Mucosa of stomach (tissue), 1 donor: ENCODE results near the gene FBRS.
A peak's percentile ranks its signal among the peaks of the same experiment; 100 is the strongest.

Experiments
- H3K27me3 ChIP-seq: one replicate; pipeline ENCODE4 v1.7.0; 2013; ENCODE audit warnings: mild to moderate bottlenecking, low read length; ENCODE audit not compliant: control insufficient read depth, insufficient read depth
- H3K36me3 ChIP-seq: one replicate; pipeline ENCODE4 v1.7.0; 2013; ENCODE audit warnings: low read length; ENCODE audit not compliant: control insufficient read depth, insufficient read depth
- H3K4me1 ChIP-seq: one replicate; pipeline ENCODE4 v1.7.0; 2013; ENCODE audit warnings: mild to moderate bottlenecking, low read length; ENCODE audit not compliant: control insufficient read depth, insufficient read depth
- H3K4me3 ChIP-seq: one replicate; pipeline ENCODE4 v1.7.0; 2013; ENCODE audit warnings: low read length
- H3K9ac ChIP-seq: one replicate; pipeline ENCODE4 v1.7.0; 2013; ENCODE audit warnings: mild to moderate bottlenecking, low read length, moderate library complexity
- H3K9me3 ChIP-seq: one replicate; pipeline ENCODE4 v1.7.0; 2013; ENCODE audit warnings: mild to moderate bottlenecking, low read length, moderate library complexity; ENCODE audit not compliant: control insufficient read depth
- donor health status: Pancreatic carcinoma.

The FBRS gene

DNA sequence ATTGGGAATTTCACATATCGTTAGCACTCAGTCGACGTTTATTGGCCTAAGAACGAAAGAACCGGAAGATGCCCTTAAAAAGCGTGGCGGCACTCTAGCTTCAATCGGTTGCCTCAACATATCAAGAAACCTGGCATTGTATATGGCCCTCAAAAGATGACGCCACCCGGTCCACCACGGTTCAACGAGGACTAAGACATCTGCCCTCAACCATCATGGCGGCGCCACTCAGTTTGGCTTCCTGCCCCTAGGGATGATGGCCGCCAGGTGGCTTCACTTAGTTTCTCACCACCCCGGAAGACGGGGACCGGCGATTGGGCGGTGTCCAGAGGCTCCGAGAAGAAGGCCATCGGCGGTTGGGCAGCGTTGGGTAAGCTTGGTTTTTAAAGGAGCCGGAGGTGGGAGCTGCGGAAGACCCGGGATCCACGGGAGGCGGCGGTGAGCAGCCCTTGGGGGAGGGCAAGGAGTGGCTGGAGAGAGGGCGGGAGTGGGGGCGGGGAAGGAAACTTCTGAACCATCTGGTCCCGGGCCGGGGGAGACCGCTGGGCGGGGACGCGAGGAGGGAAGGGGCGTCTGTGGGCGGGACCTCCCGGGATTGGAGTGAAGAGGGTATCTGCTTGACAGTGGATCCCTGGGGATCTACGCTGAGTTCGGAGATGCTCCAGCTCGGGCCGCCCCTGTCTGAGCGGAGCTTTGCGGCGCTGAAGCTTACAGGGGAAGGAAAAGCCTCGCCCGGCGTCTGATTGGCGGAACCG is 7.7 kb upstream of the FBRS start, which contains the start of gene PRR14:
PRR14 (plus strand) TSS at position 592 of the 755 bp plus-strand sequence. CDS start 686 bp downstream, outside the sequence.
- Histone ChIP-seq H3K27me3 (no peaks in the 10 kb centered on the region), H3K4me3 (peak within 1 kb of the TSS; percentile 90), H3K4me1 (peaks cover 15% of the 10 kb centered on the region), H3K9me3 (no peaks in the 10 kb centered on the region), H3K36me3 (peaks cover 5% of the 10 kb centered on the region), H3K9ac (peak within 1 kb of the TSS; percentile 97)

DNA sequence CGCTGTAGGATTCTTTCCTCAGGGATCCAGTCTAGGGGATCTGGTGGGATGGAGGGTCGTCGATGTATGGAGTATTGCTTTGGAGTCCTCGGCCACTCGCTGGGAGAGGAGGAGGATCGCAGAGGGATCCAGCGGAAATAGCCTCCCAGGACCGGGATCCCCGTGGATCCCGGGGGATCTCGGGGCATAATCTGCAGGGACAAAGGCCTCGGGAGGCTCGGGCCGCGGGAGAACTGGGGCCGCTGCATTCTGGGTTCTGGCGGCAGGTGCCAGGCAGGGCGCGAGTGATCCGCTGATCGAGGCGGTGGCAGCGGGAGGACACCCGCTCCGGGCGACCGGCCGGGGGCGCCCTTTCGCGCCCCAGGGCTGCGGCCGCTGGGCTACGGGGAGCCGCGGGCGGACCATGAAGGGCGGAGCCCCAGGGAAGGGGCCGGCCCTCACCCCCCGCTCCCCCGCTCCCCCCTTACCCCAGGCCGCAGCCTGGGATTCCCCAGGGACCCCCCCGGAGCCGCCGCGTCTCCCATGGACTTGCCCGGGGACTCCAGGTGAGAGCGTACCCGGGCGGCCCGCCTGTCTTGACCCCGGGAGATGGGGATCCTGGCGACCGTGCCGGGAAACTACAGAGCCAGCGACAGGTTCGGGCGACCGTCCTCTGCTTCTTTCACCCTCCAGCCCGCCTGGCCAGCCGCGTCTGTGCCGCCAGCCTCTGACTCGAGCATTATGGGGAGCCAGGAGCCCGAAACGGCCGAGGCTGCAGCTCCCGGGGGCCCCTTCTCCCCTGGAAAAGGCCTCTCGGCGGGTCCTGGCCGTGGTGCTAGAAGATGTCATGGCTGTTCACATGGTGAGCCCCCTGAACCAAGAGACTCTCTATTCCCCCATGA is 6.9 kb upstream of the FBRS start:
- Histone ChIP-seq H3K4me1 (peaks cover 15% of the 10 kb centered on the region), H3K36me3 (peaks cover 5% of the 10 kb centered on the region), H3K4me3 (peak overlapping the region; percentile 90), H3K27me3 (no peaks in the 10 kb centered on the region), H3K9ac (peak overlapping the region; percentile 97), H3K9me3 (no peaks in the 10 kb centered on the region)

- H3K9ac ChIP-seq, result peak overlapping the region; percentile 69
- H3K36me3 ChIP-seq, result peaks cover 5% of the 10 kb centered on the region
- peaks cover 19% of the 10 kb centered on the region for H3K4me1 ChIP-seq
- no peaks in the 10 kb centered on the region for H3K9me3 ChIP-seq
- no peak overlapping the region for H3K4me3 ChIP-seq
- no peaks in the 10 kb centered on the region for H3K27me3 ChIP-seq
Measured at GRCh38 chr16:30652005-30652296, 6.3 kb upstream of the FBRS start.

DNA sequence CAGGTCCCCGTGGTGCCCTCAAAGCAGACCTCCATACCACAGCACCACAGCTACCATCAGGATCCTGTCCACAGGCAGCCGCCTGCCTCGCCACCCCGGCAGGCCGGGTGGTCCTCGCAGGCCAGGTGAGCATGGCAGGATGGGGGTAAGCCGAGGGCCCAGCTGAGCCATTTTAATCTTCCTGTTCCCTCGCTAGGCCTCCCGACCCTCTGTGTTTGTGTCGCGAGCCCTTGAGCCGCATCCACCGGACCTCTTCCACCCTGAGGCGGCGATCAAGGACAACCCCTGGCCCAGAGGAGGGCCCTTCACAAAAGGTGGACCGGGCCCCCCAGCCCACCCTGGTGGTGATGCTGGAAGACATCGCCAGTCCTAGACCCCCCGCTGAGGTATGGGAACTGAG is 5.5 kb upstream of the FBRS start:
- peaks cover 26% of the 10 kb centered on the region for H3K4me1 ChIP-seq
- H3K36me3 ChIP-seq, result peaks cover 5% of the 10 kb centered on the region
- H3K9me3 ChIP-seq, result no peaks in the 10 kb centered on the region
- H3K27me3 ChIP-seq, result no peaks in the 10 kb centered on the region
- H3K4me3 ChIP-seq, result no peak overlapping the region
- H3K9ac ChIP-seq, result no peak overlapping the region

GRCh38 chr16:30654856-30655255 is 3.4 kb upstream of the FBRS start:
- no peak overlapping the region for H3K4me3 ChIP-seq
- peaks cover 5% of the 10 kb centered on the region for H3K36me3 ChIP-seq
- no peaks in the 10 kb centered on the region for H3K27me3 ChIP-seq
- H3K9ac ChIP-seq, result no peak overlapping the region
- H3K4me1 ChIP-seq, result peaks cover 24% of the 10 kb centered on the region
- no peaks in the 10 kb centered on the region for H3K9me3 ChIP-seq

- H3K9ac ChIP-seq, result peak overlapping the region; percentile 15
- H3K4me3 ChIP-seq, result no peak overlapping the region
- no peaks in the 10 kb centered on the region for H3K27me3 ChIP-seq
- peaks cover 5% of the 10 kb centered on the region for H3K36me3 ChIP-seq
- no peaks in the 10 kb centered on the region for H3K9me3 ChIP-seq
- H3K4me1 ChIP-seq, result peaks cover 31% of the 10 kb centered on the region
Measured at GRCh38 chr16:30655815-30656347, 2.4 kb upstream of the FBRS start.

DNA sequence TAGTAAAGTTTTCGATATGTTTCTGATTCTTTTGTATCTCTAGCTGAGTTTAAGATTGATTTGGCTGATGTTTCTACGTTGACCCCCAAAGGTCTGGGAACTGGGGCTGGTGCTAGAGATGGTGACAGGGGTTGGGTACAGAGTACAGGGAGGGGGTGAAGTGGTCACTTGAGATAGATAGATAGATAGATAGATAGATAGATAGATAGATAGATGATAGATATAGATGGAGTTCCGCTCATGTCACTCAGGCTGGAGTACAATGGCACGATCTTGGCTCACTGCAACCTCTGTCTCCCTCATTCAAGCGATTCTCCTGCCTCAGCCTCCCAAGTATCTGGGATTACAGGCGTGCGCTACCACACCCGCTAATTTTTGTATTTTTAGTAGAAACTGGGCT is 1.8 kb upstream of the FBRS start:
- H3K36me3 ChIP-seq, result peaks cover 5% of the 10 kb centered on the region

GRCh38 chr16:30656974-30657865 is 1.0 kb upstream of the FBRS start:
- no peaks in the 10 kb centered on the region for H3K9me3 ChIP-seq
- peaks cover 7% of the 10 kb centered on the region for H3K36me3 ChIP-seq

More for the DNA sequence above, 1.8 kb upstream of the FBRS start:
- no peaks in the 10 kb centered on the region for H3K27me3 ChIP-seq
- H3K9ac ChIP-seq, result peak overlapping the region; percentile 15
- peaks cover 36% of the 10 kb centered on the region for H3K4me1 ChIP-seq
- no peak overlapping the region for H3K4me3 ChIP-seq
- H3K9me3 ChIP-seq, result no peaks in the 10 kb centered on the region

DNA sequence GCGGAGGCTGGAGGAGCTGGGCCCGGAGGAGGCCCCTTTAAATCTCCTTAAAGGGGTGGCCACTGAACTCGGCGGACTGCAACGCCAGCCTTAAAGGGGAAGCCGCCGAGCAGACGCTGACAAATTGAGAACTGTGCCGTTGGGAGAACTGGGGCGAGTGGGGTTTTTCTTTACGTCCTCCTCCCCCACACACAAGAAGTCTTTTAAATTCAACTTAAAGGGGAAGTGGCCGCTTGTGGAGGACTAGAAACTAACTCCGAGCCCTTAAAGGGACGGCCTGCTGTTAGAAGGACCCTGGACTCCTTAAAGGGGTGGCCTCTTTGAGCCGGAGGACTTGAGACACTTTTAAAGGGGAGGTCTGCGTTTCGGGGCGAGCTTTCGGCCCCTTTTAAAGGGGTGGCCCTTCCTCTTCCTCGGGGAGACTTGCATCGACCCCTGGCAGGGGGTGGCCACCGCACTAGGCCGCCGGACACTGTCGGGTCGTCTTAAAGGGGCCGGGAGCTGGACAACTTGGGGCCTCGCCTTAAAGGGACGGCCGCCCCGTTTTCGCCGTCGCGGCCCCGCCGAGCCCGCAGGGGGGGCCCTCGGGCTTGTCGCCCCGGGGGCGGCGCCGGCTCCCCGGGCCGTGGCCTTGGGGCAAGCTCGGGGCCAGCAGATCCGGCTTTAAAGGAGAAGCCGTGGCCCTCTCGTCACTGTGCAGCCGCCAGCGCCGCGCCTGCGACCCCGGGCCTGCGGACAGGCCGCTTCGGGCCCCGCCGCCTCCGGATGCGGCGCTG is 688 bp downstream of the FBRS start:
- peak overlapping the region; percentile 99 for H3K9ac ChIP-seq
- H3K9me3 ChIP-seq, result no peaks in the 10 kb centered on the region
- peaks cover 8% of the 10 kb centered on the region for H3K36me3 ChIP-seq
- no peaks in the 10 kb centered on the region for H3K27me3 ChIP-seq
- H3K4me1 ChIP-seq, result peaks cover 26% of the 10 kb centered on the region
- peak overlapping the region; percentile 92 for H3K4me3 ChIP-seq

More at GRCh38 chr16:30656974-30657865, 1.0 kb upstream of the FBRS start:
- Histone ChIP-seq H3K4me3 (peak overlapping the region; percentile 3), H3K27me3 (no peaks in the 10 kb centered on the region), H3K4me1 (peaks cover 31% of the 10 kb centered on the region), H3K9ac (peak overlapping the region; percentile 22)

GRCh38 chr16:30659507-30660423 is 1.5 kb downstream of the FBRS start:
- Histone ChIP-seq H3K4me1 (peaks cover 26% of the 10 kb centered on the region), H3K27me3 (no peaks in the 10 kb centered on the region), H3K36me3 (peaks cover 8% of the 10 kb centered on the region), H3K4me3 (peak overlapping the region; percentile 92), H3K9ac (peak overlapping the region; percentile 99), H3K9me3 (no peaks in the 10 kb centered on the region)
